IMR-90 (cell line): ENCODE results near the gene ADGRF1. TPM values are rescaled to one million over a fixed set of nuclear protein-coding genes. Genes with fewer than 3 reads are reported as not detected.
A peak's percentile ranks its signal among the peaks of the same experiment; 100 is the strongest.

Experiments used
- ATAC-seq: fragments of 200-7000 bp; cut with Tn5 transposase; 2 replicates; pipeline ENCODE4 v1.9.1; 2020; ENCODE audit warnings: low read depth, mild to moderate bottlenecking, moderate library complexity
- BruUV-seq: library from RNA; stranded (reverse); fragments of 400-500 nt; replicated peaks from 2 replicates; lab custom pipeline; 2021; lab: Mats Ljungman, UMichigan
- CTCF ChIA-PET: fragments of 300-600 bp; formaldehyde crosslinking; extraction: SDS; loops from one replicate; lab custom pipeline; 2021; ENCODE audit warnings: antibody characterized with exemption; lab: Yijun Ruan, JAX
- POLR2A ChIA-PET: fragments of 300-600 bp; sonication (Branson Sonifier 250); formaldehyde crosslinking; loops from one replicate; lab custom pipeline; 2022; ENCODE audit warnings: antibody characterized with exemption; ENCODE audit not compliant: unreplicated experiment; lab: Charles Lee
- DNase-seq: peaks from one replicate; pipeline ENCODE4 v3.0.0; 2013
- H2AFZ ChIP-seq: replicated peaks from 2 replicates; pipeline ENCODE3; 2013; ENCODE audit warnings: low read length, mild to moderate bottlenecking; ENCODE audit not compliant: poor library complexity
- H2AK5ac ChIP-seq: 2 replicates; pipeline ENCODE4 v1.6.1; 2013; ENCODE audit warnings: low read depth, low read length, inconsistent platforms
- H2AK9ac ChIP-seq: replicated peaks from 2 replicates; pipeline ENCODE3; 2013; ENCODE audit warnings: mild to moderate bottlenecking, low read depth, low read length, moderate library complexity; ENCODE audit not compliant: poor library complexity
- H2BK120ac ChIP-seq: 2 replicates; pipeline ENCODE4 v1.6.1; 2013; ENCODE audit warnings: low read depth, low read length, inconsistent platforms
- H2BK15ac ChIP-seq: 3 replicates; pipeline ENCODE4 v1.6.1; 2013; ENCODE audit warnings: low read depth, low read length, inconsistent platforms
- H2BK20ac ChIP-seq: 2 replicates; pipeline ENCODE4 v1.6.1; 2013; ENCODE audit warnings: low read depth, mild to moderate bottlenecking, inconsistent platforms, low read length, moderate library complexity
- H2BK5ac ChIP-seq: 2 replicates; pipeline ENCODE4 v1.6.1; 2013; ENCODE audit warnings: mild to moderate bottlenecking, low read depth, low read length, inconsistent platforms; ENCODE audit not compliant: poor library complexity, severe bottlenecking
- H3K14ac ChIP-seq: replicated peaks from 2 replicates; pipeline ENCODE4 v1.6.1; 2013; ENCODE audit warnings: low read depth, low read length, inconsistent platforms
- H3K18ac ChIP-seq: 2 replicates; pipeline ENCODE4 v1.6.1; 2013; ENCODE audit warnings: low read depth, low read length, control low read depth
- H3K23ac ChIP-seq: 2 replicates; pipeline ENCODE4 v1.6.1; 2013; ENCODE audit warnings: low read depth, low read length, inconsistent platforms
- H3K27ac ChIP-seq: 2 replicates; pipeline ENCODE4 v1.5.1; 2013; ENCODE audit warnings: mild to moderate bottlenecking, control low read depth, low read length; ENCODE audit not compliant: insufficient read depth
- H3K27me3 ChIP-seq: 2 replicates; pipeline ENCODE4 v1.6.1; 2013; ENCODE audit warnings: low read length; ENCODE audit not compliant: control insufficient read depth, insufficient read depth
- H3K36me3 ChIP-seq: 2 replicates; pipeline ENCODE4 v1.6.1; 2013; ENCODE audit warnings: low read length, mixed read lengths; ENCODE audit not compliant: control insufficient read depth, insufficient read depth
- H3K4ac ChIP-seq: 2 replicates; pipeline ENCODE4 v1.6.1; 2013; ENCODE audit warnings: low read depth, low read length, inconsistent platforms
- H3K4me1 ChIP-seq: 2 replicates; pipeline ENCODE4 v1.6.1; 2013; ENCODE audit warnings: low read length, mixed read lengths; ENCODE audit not compliant: control insufficient read depth, insufficient read depth
- H3K4me2 ChIP-seq: 2 replicates; pipeline ENCODE4 v1.6.1; 2013; ENCODE audit warnings: low read depth, mild to moderate bottlenecking, control low read depth, low read length, moderate library complexity
- H3K4me3 ChIP-seq: 2 replicates; pipeline ENCODE4 v1.5.1; 2013; ENCODE audit warnings: low read depth, mild to moderate bottlenecking, control low read depth, low read length, moderate library complexity; ENCODE audit not compliant: insufficient read depth
- H3K56ac ChIP-seq: 2 replicates; pipeline ENCODE4 v1.6.1; 2013; ENCODE audit warnings: low read length, inconsistent platforms; ENCODE audit not compliant: insufficient read depth; ENCODE audit errors: extremely low read depth
- H3K79me1 ChIP-seq, 2 experiments: 2 replicates each; pipeline ENCODE4 v1.6.1; 2013; ENCODE audit warnings: low read length in 2 of 2, inconsistent platforms in 1 of 2, low read depth in 1 of 2
- H3K9ac ChIP-seq: 2 replicates; pipeline ENCODE4 v1.6.1; 2013; ENCODE audit warnings: low read depth, low read length, control low read depth
- H3K9me1 ChIP-seq: 2 replicates; pipeline ENCODE4 v1.6.1; 2013; ENCODE audit warnings: low read length, inconsistent platforms; ENCODE audit not compliant: insufficient read depth
- H3K9me3 ChIP-seq: 2 replicates; pipeline ENCODE4 v1.6.1; 2013; ENCODE audit warnings: low read length; ENCODE audit not compliant: control insufficient read depth, insufficient read depth
- H4K20me1 ChIP-seq: 2 replicates; pipeline ENCODE4 v1.6.1; 2013; ENCODE audit warnings: low read length, inconsistent platforms; ENCODE audit not compliant: insufficient read depth
- H4K5ac ChIP-seq: 2 replicates; pipeline ENCODE4 v1.6.1; 2013; ENCODE audit warnings: mild to moderate bottlenecking, low read depth, low read length, control low read depth
- H4K8ac ChIP-seq, 2 experiments: 2 replicates each; pipeline ENCODE4 v1.6.1; 2013; ENCODE audit warnings: low read depth in 2 of 2, low read length in 2 of 2, control low read depth in 1 of 2, inconsistent platforms in 1 of 2
- H4K91ac ChIP-seq: 2 replicates; pipeline ENCODE4 v1.6.1; 2013; ENCODE audit warnings: low read depth, low read length, inconsistent platforms; ENCODE audit not compliant: insufficient read depth
- MAFK ChIP-seq: IDR thresholded peaks from 2 replicates; pipeline ENCODE4 v1.6.1; 2012; ENCODE audit warnings: low read depth, low read length, improper control_type of control experiment
- RCOR1 ChIP-seq: IDR thresholded peaks from 2 replicates; pipeline ENCODE4 v1.6.1; 2012; ENCODE audit warnings: mild to moderate bottlenecking, low read length, improper control_type of control experiment; ENCODE audit not compliant: insufficient replicate concordance
- dilution Hi-C: fragments of 300-500 bp; cut with HindIII; formaldehyde crosslinking; loops from one replicate; pipeline ENCODE4 v1.14.3; 2018; ENCODE audit warnings: low sequenced_read_pairs; ENCODE audit not compliant: unreplicated experiment
- in situ Hi-C: fragments of 300-500 bp; cut with MboI; formaldehyde crosslinking; loops from 3 replicates; pipeline ENCODE4 v1.14.3; 2019; ENCODE audit warnings: low sequenced_read_pairs, inconsistent platforms, mixed read lengths
- intact Hi-C: fragments of 100-400 bp; cut with micrococcal nuclease; formaldehyde crosslinking; loops from 2 replicates; pipeline ENCODE4 v1.10.0; 2022
- polyA plus RNA-seq, 3 experiments: library from polyadenylated mRNA; depleted of rRNA; stranded (reverse); fragments of >200 nt; gene quantifications; 2 replicates each; pipeline ENCODE4 v1.2.3, GENCODE V29; 2012; ENCODE audit warnings: low replicate concordance in 1 of 3
- total RNA-seq: library from RNA; depleted of rRNA; stranded (reverse); fragments of >200 nt; gene quantifications from 2 replicates; pipeline ENCODE4 v1.2.3, GENCODE V29; 2012
- TF ChIP-seq, protein P1 (sequence below): fragments of 150-350 bp; IDR thresholded peaks from 2 replicates; pipeline ENCODE4 v1.6.1; 2017; ENCODE audit warnings: mild to moderate bottlenecking, antibody characterized with exemption, low read length, low read depth

Gene ADGRF1
- total and polyA plus RNA-seq, 2 of the 4 experiments (the other 2 are of a cell fraction) = not detected

- no peak overlapping the region for H4K91ac ChIP-seq
- H3K23ac ChIP-seq = no peak overlapping the region
- no peak overlapping the region for H3K18ac ChIP-seq
- H3K4me2 ChIP-seq = no peak overlapping the region
- no peak overlapping the region for H4K8ac ChIP-seq
- no peaks in the 10 kb centered on the region for H4K20me1 ChIP-seq
- H2AK5ac ChIP-seq = no peak overlapping the region
- no peaks in the 10 kb centered on the region for H3K79me1 ChIP-seq
- POLR2A ChIA-PET = no interaction called here
- BruUV-seq = no TSS peak
- no peak overlapping the region for H2BK120ac ChIP-seq
- no peak overlapping the region for H2BK5ac ChIP-seq
- intact Hi-C loops (no loop called here), in situ Hi-C loops (loop anchor here (10.0 kb wide), 1 partner anchor 204 kb away; no protein-coding TSS in a partner anchor), dilution Hi-C loops (no loop called here)
- ATAC-seq = no peak
- H2BK15ac ChIP-seq = no peak overlapping the region
- H3K27ac ChIP-seq = no peak overlapping the region
- no peak overlapping the region for H3K4ac ChIP-seq
- no peak overlapping the region for H3K4me3 ChIP-seq
- H3K9ac ChIP-seq = no peak overlapping the region
- H3K36me3 ChIP-seq = no peaks in the 10 kb centered on the region
- no peak overlapping the region for H2AK9ac ChIP-seq
- TF ChIP-seq, protein P1, sequence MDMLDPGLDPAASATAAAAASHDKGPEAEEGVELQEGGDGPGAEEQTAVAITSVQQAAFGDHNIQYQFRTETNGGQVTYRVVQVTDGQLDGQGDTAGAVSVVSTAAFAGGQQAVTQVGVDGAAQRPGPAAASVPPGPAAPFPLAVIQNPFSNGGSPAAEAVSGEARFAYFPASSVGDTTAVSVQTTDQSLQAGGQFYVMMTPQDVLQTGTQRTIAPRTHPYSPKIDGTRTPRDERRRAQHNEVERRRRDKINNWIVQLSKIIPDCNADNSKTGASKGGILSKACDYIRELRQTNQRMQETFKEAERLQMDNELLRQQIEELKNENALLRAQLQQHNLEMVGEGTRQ = no peak
- TF ChIP-seq MAFK (peak; percentile 96), RCOR1 (no peak)
- H3K9me1 ChIP-seq = no peaks in the 10 kb centered on the region
- no peak for DNase-seq
- no peak overlapping the region for H2AFZ ChIP-seq
- no peaks in the 10 kb centered on the region for H3K27me3 ChIP-seq
- H4K5ac ChIP-seq = no peak overlapping the region
- H3K56ac ChIP-seq = no peak overlapping the region
- H2BK20ac ChIP-seq = no peak overlapping the region
- H3K4me1 ChIP-seq = no peaks in the 10 kb centered on the region
- CTCF ChIA-PET = interaction anchor here (2.9 kb wide), 1 partner anchor 200 kb away, joined by 11 read pairs; no protein-coding TSS in a partner anchor
- no peak overlapping the region for H3K14ac ChIP-seq
- no peaks in the 10 kb centered on the region for H3K9me3 ChIP-seq
Measured at GRCh38 chr6:47048638-47049037, 6.5 kb upstream of the ADGRF1 start.
